ENCODE measurements around the gene WDR38.

Gene WDR38

GRCh38 chr9:124852829-124853531 lies at the start of gene WDR38:
Gene WDR38, plus strand, starts transcription at chr9:124853460. Its CDS starts 72 bp downstream, at chr9:124853532.
- DNase-seq (ENCODE audit: low read depth in 2 of 2), result peak; percentile 54 to 66

GRCh38 chr9:124803911-124804310 lies 49.3 kb upstream of the WDR38 start:
- no peak for DNase-seq (ENCODE audit: low read depth in 2 of 2)

DNA sequence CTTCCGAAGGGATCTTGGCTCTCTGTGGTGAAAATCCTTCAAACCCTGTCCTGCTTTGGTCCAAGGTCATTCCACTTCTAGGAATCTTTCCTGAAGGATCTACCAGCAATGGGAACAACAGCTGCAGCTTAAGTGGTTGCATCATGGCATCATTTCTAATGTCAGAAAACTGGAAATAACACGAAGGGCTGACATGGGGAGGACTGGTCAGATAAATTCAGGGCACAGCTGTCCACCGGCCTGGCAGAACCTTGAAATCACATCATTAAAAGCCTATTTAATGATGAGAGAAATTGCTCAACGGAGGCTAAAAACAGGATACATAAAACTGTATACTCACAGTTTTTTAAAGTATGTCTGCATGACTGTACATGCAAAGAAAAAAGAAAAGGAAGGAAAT lies 48.1 kb upstream of the WDR38 start:
- DNase-seq (ENCODE audit: low read depth in 2 of 2), result no peak

- no peak for DNase-seq (ENCODE audit: low read depth in 2 of 2)
Measured at GRCh38 chr9:124808246-124808956, 44.9 kb upstream of the WDR38 start.

GRCh38 chr9:124809211-124809610 lies 44.0 kb upstream of the WDR38 start:
- no peak for DNase-seq (ENCODE audit: low read depth in 2 of 2)

- no peak for DNase-seq (ENCODE audit: low read depth in 2 of 2)
Measured at GRCh38 chr9:124809741-124810500, 43.3 kb upstream of the WDR38 start.

- no peak for DNase-seq (ENCODE audit: low read depth in 2 of 2)
Measured at GRCh38 chr9:124810663-124811355, 42.5 kb upstream of the WDR38 start.

GRCh38 chr9:124812441-124812876 lies 40.8 kb upstream of the WDR38 start:
- DNase-seq (ENCODE audit: low read depth in 2 of 2), result no peak

DNA sequence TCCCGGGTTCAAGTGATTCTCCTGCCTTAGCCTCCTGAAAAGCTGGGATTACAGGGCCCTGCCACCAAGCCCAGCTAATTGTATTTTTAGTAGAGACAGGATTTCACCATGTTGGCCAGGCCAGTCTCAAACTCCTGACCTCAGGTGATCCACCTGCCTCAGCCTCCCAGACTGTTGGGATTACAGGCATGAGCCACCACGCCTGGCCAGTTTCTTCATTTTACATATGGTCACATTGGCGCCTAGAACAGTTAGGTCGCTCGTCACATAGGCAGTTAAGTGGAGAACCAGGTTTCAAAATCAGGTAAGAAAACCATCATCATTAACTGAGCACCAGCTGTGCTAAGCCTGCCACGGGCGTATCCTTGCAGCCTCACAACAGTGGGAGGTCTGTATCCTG lies 40.2 kb upstream of the WDR38 start:
- no peak for DNase-seq (ENCODE audit: low read depth in 2 of 2)

- DNase-seq (ENCODE audit: low read depth in 2 of 2), result no peak
Measured at GRCh38 chr9:124813501-124814163, 39.6 kb upstream of the WDR38 start.

DNA sequence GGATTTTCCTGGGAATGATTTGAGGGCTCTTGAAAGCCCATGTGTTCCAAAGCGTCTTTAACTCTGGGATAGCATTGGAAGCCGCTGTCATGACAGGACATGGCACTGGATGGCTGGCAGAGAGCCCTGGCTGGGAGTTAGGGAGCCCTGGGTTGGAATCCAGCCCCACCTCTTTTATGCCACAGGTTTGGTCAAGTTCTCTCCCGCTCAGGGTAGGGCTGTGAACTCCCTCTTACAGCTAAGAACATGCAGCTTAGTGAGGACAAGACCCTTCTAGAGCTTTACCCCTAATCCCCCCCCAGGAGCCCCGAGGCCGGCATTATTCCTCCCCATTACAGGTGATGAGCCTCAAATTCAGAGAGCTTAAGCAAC lies 39.1 kb upstream of the WDR38 start:
- DNase-seq (ENCODE audit: low read depth in 2 of 2), result no peak

GRCh38 chr9:124815601-124816000 lies 37.7 kb upstream of the WDR38 start:
- no peak for DNase-seq (ENCODE audit: low read depth in 2 of 2)

DNA sequence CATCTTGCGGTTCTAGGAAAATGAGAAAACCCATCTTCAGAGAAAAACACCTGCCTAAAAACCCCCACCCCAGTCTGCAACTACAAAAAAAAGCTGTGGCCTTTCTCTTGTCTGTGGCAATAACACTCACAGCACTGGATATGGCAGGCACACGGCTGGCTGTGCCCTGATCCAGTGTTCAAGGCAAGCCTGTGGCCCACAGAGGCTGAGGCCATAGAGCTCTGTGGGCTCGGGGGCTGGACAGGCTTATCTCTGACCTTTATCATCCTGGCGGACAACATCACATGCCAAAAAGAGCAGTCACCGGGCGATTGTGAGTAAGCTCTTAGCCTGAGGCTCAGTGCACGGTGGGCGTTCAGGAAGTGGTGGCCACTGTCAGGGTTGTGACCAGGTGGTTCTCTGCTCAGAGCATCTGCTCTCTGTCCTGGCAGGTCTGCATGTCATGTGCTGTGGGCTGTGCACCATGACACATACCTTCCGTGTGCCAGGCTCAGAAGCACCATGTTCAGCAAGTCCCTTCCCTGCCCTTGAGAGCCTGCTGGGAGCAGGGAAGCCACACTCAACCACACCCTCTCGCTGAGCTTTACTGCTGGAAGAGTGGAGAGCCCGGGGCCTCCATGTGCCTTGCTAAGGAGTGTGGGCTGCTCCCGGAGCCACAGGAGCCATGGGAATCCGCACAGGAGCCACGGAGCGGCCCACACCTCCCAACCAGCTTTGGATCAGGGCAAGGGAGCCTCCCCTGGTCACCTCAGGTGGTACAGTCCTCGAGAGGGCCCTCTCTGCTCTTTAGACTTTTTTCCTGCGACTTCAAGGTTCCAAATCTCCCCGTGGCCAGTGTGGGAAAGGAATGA lies 34.6 kb upstream of the WDR38 start:
- no peak for DNase-seq (ENCODE audit: low read depth in 2 of 2)

DNA sequence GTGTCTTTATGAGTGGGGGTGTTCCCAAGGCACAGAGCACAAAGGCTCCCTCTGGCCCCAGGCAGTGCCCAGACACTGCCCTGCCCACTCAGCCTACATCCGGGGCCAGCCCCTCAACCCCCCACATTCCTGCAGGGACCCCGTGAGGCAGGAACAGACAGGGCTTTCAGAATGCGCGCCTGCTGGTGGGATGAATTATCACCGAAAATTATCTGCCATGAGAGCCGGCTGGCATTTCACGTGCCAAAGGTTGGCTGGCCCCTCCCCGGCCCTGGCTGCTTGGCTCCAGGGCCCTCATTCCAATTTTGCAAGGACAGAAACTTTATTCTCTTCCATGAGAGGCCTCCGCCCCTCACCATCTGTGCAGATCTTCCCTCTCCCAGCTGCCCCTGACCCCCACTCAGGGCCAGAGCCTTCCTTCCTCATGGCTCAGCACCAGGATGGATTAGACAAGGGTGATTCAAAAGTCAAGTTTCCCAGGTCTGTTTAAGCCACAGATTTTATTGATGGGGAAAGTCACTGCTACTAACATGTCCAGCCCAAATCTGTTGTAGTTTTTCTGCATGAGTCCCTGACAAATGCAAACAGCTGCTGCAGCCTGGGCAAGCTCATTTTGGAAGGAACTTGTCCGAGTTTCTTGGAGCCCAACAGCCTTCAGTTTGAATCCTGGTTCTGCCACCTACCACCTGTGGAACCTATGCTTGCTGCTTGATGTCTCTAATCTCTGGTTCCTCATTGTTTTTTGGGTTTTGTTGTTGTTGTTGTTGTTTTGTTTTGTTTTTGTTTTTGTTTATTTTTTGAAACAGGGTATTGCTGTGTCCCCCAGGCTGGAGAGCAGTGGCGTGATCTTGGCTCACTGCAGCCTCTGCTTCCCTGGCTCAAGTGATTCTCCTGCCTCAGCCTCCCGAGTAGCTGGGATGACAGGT lies 32.3 kb upstream of the WDR38 start:
- DNase-seq (ENCODE audit: low read depth in 2 of 2), result no peak

DNA sequence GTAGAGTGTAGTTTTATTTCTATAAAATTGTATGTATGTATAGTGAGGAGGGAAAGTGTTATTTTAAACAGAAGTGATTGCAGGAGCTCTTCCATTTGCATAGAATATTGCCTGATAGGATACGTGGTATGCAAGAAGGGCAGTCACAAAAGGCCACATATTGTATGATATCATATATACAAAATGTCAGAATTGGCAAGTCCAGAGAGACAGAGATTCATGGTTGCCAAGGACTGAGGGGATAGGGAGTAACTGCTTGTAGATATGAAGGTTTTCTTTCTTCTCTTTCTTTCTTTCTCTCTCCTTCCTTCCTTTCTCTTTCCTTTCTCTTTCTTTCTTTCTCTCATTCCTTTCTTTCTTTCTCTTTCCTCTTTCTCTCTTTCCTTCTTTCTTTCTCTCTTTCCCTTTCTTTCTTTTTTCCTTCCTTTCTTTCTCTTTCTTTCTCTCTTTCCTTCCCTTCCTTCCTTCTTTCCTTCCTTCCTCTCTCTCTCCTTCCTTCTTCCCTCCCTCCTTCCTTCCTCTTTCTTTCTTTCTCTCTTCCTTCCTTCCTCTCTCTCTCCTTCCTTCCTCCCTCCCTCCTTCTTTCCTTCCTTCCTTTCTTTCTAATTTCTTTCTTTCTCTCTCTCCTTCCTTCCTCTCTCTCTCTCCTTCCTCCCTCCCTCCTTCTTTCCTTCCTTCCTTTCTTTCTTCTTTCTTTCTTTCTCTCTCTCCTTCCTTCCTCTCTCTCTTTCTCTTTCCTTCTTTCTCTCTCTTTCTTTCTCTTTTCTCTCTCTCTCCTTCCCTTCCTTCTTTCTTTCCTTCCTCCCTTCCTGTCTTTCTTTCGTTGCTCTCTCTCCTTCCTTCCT lies 24.5 kb upstream of the WDR38 start:
- no peak for DNase-seq (ENCODE audit: low read depth in 2 of 2)

GRCh38 chr9:124829334-124829669 lies 24.0 kb upstream of the WDR38 start:
- DNase-seq (ENCODE audit: low read depth in 2 of 2), result no peak

GRCh38 chr9:124830593-124830992 lies 22.7 kb upstream of the WDR38 start:
- DNase-seq (ENCODE audit: low read depth in 2 of 2), result no peak

DNA sequence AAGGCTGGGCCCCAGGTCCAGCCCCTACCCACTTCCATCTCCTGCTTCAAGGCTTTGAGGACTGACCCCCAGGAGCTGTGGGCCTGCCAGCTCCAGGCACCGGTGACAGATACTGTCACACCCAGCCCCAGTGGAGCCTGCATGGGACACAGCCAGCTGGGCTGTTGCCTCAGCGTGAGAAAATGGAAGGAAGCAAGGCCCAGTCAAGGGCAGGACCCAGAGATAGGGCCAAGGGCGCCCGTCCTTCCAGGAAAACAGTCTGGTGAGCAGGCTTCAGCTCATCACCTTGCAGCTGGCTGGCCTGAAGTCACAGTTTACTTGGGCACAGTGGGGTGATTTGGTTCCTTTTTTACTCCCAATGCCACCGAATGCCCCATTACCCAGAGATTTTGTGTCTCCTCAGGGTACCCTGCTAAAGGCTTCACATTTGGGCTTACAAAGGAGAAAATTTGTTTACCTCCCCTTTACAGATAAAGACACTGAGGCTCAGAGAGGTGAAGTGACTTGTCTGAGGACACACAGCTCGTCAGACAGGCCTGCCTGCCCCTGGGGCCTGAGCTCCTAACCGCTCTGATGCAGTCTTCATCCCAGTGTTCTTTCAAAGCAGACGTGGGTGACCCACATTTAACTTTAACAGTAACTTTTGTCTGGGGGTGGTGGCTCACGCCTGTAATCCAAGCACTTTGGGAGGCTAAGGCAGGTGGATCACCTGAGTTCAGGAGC lies 21.5 kb upstream of the WDR38 start:
- no peak for DNase-seq (ENCODE audit: low read depth in 2 of 2)
